EL (cell line): Measurements from ENCODE around the gene PSMB10.
"Not testable (repeated sequence)": the region's sequence is repeated elsewhere in the genome, so short reads cannot be mapped to it uniquely, and the experiment has no call there.

ENCODE experiments used
- DNase-seq: peaks from one replicate; pipeline ENCODE4 v3.0.0-alpha.2; 2016

Gene PSMB10

GRCh38 chr16:67936124-67936879 is at the start of gene PSMB10:
Gene PSMB10, minus strand, starts transcription at chr16:67936850. Its CDS starts 101 bp downstream, at chr16:67936749.
- peak; percentile 48 for DNase-seq

GRCh38 chr16:67982011-67982696 is 45.5 kb upstream of the PSMB10 start:
- no peak for DNase-seq

GRCh38 chr16:67979955-67980678 is 43.5 kb upstream of the PSMB10 start, which contains the start of gene DPEP3:
Gene DPEP3, minus strand, starts transcription at chr16:67980499. Its CDS starts 119 bp downstream, at chr16:67980380.
- DNase-seq: no peak

- DNase-seq: no peak
These were observed 41.0 kb upstream of the PSMB10 start for GRCh38 chr16:67977469-67978227.

- no peak for DNase-seq
These were observed 40.4 kb upstream of the PSMB10 start for GRCh38 chr16:67977005-67977404.

GRCh38 chr16:67976205-67976604 is 39.6 kb upstream of the PSMB10 start:
- no peak for DNase-seq

- DNase-seq: no peak
These were observed 38.9 kb upstream of the PSMB10 start for GRCh38 chr16:67975321-67976105.

- not testable (repeated sequence) for DNase-seq
These were observed 35.6 kb upstream of the PSMB10 start for GRCh38 chr16:67972285-67972684.

- no peak for DNase-seq
These were observed 34.5 kb upstream of the PSMB10 start for GRCh38 chr16:67971111-67971510.

GRCh38 chr16:67969254-67970039 is 32.8 kb upstream of the PSMB10 start:
- DNase-seq: no peak

- peak; percentile 89 for DNase-seq
These were observed 32.0 kb upstream of the PSMB10 start, which contains the start of gene SLC12A4 for GRCh38 chr16:67968400-67969253. Gene SLC12A4, minus strand, starts transcription at chr16:67968637. Its CDS starts 84 bp downstream, at chr16:67968553.

- peak; percentile 30 for DNase-seq
These were observed 31.3 kb upstream of the PSMB10 start for GRCh38 chr16:67967958-67968399.

- peak; percentile 45 for DNase-seq
These were observed 30.7 kb upstream of the PSMB10 start for GRCh38 chr16:67967183-67967957.

GRCh38 chr16:67966549-67967182 is 30.0 kb upstream of the PSMB10 start:
- DNase-seq: peak; percentile 75

GRCh38 chr16:67965668-67966548 is 29.3 kb upstream of the PSMB10 start:
- DNase-seq: no peak

GRCh38 chr16:67964477-67965131 is 28.0 kb upstream of the PSMB10 start:
- DNase-seq: no peak
